NCI-H146 (cell line): ENCODE data around the gene PSMB10.
"Not testable (repeated sequence)": the region's sequence is repeated elsewhere in the genome, so short reads cannot be mapped to it uniquely, and the experiment has no call there.

ENCODE experiments used
- DNase-seq: peaks from one replicate; lab custom pipeline; 2025; lab: John Stamatoyannopoulos, UW

Gene PSMB10

DNA sequence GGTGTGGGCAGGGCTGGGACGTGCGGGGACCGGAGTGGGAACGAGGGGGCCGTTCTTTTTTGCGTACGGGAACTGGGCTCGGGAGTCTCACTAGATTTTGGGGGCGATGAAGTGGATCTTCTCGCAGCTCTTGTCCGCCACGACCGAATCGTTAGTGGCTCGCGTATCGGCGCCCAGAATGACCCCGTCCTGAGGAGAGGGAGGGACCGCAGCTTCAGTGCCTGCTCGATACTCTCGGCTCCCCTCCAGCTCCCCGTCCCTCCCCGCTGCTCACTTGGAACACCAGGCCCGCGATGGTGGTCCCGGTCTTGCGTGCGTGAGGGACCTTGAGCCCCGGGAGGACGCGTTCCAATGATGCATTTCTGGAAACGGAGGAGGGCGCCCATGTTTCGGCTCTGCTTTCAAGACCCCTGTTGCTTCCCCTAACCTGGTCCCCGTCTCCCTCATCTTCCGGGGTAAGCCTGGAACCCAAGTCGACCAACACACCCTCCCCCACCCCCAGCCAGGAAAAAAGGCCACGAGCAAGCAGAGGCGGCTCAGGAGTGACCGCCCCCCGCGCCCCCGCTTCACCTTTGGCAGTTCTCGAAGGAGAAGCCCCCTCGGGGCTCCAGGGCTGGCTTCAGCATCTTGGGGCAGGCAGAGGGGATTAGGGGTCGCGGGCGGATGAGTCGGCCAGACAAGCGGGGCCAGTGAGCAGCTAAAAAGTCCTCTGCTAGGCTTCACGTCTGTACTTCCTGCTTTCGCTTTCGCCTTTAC, at the start of gene PSMB10:
Gene PSMB10 (minus strand): TSS at position 727 of the 756 bp plus-strand sequence. CDS start 101 bp downstream, at position 626.
- DNase-seq: peak; percentile 26

DNA sequence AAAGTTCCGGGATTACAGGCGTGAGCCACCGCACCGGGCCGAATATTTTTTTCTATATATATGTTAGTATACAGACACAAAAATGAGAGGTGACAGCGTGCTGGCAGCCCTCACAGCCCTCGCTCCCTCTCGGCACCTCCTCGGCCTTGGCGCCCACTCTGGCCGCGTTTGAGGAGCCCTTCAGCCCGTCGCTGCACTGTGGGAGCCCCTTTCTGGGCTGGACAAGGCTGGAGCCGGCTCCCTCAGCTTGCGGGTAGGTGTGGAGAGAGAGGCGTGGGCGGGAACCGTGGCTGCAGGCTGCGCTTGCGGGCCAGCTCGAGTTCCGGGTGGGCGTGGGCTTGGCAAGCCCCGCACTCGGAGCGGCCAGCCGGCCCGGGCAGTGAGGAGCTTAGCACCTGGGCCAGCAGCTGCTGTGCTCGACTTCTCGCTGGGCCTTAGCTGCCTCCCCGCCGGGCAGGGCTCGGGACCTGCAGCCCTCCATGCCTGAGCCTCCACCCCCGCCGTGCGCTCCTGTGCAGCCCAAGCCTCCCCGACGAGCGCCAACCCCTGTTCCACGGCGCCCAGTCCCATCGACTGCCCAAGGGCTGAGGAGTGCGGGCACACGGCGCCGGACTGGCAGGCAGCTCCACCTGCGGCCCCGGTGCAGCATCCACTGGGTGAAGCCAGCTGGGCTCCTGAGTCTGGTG, 45.5 kb upstream of the PSMB10 start:
- peak; percentile 26 for DNase-seq

DNA sequence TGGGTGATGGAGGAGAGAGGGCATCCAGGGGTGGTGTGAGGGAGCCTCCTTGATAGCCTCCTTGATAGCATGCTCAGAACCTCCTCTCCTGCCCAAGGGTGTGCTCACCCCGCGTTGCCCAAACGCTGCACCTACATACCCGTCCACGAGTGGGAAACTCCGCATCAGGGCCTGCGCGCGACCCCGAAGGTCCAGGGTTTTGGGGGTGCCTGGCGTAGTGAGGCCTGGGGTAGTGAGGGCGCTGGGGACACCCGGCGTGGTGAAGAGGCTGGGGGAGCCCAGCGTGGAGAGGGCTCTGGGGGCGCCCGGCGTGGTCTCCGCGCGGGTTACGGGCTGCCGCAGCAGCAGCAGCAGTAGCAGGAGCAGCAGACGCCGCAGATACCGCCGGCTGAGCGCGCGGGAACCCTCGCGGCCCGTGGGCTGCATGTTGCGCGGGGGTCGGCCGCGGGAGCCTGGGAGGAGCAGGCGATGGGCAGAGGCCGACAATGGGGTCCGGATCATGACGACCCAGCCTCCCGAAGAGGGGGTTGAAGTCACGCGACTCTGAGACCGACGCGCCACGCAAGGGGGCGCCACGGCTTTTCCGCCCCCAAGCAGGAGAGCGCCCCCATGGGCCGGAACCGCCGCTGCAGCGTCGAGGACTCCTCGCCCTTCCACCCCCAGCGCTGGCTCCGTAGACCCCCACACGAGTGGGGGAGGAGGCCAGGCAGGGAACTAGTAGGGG, 43.5 kb upstream of the PSMB10 start, which contains the start of gene DPEP3:
Gene DPEP3 (minus strand): TSS at position 545 of the 724 bp plus-strand sequence. CDS start 119 bp downstream, at position 426.
- DNase-seq: no peak

DNA sequence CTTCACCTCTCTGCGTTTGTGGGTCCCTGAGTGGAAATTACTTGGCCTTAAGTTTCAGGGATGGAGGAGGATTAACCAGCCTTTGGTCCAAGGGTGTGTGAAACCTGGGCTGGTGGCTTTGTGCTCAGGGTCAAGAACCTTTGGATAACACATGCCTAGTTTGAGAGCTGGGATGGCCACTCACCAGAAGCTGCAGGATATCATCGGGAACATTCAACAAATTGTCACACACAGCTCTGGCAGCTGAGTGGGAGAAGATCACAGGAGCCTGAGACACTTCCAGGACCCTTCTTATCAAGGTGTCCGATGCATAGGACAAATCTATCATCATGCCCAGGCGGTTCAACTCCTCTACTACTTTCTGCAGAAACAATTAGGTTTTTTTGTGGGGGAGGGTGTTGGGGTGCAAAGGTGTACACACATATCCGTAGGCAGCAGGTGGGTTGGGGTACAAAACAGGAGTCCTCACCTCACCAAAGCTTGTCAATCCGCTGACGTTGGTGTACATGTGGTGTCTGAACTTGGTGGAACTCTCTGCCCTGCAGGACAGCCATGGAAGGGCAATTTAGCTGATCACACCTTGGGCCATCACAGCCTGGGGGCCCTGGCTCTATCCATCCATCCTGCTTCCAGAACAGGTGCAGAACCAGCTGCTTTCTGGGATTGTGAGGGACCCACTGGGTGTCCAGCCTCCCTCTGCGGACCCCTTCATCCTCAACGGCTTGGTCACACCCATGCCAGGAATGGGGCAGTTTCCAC, 41.0 kb upstream of the PSMB10 start:
- DNase-seq: no peak

DNA sequence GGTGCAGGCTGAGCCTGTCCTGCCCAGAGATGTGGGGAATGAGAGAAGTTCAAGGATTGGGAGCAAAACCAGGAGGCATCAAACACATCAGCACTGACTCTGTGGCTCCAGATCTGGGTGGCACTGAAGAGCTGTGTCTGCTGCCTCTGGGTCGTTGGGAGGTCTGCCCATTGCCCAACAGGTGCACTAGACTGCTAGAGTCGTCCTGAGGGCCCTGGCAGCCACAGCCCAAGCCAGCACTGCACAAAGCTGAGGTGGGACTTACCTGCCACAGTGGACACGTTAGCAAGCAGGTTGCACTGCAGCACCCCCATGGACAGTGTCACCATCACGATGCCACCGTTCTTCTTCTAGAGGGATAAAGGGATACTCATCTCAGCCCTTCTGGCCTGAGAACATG, 40.4 kb upstream of the PSMB10 start:
- no peak for DNase-seq

DNA sequence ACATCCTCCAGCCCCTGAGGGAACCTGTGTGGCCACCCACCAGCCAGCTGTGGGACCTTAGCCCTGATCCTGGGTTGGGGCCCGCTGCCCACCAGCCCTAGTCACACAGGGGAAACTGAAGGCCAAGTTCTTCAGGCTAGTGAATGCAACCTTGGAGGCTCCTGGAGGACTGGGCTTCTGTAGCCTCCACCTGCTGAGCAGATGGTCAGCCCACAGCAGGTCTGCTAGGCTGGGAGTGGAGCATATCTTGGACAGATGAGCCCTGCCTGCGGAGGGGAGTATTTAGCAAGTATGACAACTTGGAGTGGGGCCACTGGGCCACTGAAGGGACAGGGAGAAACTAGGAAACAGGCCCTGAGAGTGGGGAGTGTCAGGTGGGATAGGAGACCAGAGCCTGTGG, 39.6 kb upstream of the PSMB10 start:
- DNase-seq: no peak

DNA sequence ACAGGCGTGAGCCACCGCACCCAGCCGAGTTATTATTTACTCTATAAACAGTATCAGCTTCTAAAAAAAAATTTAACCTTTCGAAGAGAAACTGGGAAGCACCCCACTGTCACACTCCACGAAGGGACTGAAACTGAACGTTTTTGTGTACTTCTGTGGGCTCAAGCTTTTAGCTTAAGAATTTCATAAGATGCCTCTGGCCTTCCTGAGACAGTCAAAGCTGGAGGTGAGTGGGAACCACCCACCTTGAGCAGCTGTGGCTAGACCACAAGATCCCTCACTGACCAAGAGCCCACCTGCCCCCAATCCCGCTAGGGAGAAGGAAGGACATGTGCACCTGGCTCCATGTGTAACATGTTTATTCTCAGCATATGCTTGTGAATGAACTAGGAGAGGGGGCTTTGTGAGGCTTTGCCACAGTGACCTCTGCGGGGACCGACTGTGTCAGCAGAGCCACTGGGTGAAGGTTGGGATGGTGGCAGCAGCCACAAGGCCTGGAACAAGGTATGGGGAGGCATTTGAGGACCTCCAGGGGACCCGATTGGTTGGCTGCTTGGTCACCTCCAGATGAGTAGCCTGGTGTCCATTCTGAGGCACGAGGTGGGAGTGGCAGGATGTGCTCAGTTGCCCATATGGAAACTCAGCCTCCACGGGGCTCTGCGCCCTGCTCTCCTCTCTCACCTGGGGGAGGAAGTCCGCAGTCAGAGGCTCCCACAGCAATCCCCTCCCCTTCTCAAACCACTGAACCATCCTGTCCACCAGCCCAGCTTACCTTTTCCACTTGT, 38.9 kb upstream of the PSMB10 start:
- DNase-seq: no peak

DNA sequence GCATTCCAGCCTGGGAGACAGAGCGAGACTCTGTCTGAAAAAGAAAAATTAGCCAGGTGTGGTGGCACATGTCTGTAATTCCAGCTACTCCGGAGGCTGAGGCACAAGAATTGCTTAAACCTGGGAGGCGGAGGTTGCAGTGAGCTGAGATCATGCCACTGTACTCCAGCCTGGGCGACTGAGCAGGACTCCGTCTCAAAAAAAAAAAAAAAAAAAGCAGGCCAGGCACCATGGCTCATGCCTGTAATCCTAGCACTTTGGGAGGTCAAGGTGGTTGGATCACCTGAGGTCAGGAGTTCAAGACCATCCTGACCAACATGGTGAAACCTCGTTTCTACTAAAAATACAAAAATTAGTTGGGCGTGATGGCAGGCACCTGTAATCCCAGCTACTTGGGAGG, 35.6 kb upstream of the PSMB10 start:
- DNase-seq: not testable (repeated sequence)

DNA sequence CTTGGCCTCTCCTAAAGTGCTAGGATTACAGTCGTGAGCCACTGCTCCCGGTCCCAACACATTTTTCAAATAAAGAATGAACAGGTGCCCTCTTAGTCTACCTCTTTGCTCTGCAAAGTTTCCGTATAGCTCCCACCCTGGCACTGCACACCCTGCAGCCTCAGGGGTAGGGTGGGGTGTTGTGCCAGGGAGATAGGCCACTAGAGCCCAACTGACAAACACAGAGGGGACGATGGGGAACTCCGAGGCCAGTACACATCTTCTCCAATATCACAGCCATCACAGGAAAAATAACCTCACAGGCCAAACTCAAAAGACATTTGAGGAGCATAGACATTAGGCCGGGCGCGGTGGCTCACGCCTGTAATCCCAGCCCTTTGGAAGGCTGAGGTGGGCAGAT, 34.5 kb upstream of the PSMB10 start:
- DNase-seq: no peak

DNA sequence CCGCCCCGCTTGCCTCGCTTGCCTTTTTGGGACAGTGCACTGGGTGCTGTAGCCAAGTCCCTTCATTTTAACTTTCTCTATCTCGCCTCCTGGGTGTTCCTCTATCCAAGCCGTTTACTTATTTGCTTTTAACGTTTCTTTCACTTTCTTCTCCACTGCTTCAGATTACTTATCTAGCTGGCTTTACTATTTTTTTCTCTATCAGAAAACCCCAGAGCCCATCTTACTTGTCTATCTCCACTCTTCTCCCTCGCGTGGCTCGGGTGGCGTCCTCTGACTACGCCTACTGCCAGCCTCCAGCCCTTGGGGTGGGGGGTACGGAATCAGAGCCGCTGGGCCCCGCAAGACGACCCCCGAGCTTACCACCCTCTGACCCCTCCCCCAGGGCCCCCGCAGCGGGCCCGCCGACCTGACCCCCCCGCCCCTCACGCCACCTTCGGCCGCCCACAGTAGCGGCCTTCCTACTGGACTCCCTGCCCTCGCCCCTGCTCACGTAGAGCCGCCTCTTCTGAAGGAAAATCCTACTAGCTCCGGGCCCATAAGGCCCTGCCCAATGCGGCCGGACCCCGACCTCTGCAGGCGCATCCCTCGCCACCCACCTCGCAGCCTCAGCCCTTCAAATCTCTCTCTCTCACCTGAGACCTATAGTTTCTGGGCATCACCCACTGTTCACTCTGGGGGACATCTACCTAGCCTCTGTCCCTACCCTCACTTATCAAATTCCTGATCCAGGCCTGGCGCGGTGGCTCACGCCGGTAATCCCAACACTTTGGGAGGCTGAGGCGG, 32.8 kb upstream of the PSMB10 start:
- no peak for DNase-seq

DNA sequence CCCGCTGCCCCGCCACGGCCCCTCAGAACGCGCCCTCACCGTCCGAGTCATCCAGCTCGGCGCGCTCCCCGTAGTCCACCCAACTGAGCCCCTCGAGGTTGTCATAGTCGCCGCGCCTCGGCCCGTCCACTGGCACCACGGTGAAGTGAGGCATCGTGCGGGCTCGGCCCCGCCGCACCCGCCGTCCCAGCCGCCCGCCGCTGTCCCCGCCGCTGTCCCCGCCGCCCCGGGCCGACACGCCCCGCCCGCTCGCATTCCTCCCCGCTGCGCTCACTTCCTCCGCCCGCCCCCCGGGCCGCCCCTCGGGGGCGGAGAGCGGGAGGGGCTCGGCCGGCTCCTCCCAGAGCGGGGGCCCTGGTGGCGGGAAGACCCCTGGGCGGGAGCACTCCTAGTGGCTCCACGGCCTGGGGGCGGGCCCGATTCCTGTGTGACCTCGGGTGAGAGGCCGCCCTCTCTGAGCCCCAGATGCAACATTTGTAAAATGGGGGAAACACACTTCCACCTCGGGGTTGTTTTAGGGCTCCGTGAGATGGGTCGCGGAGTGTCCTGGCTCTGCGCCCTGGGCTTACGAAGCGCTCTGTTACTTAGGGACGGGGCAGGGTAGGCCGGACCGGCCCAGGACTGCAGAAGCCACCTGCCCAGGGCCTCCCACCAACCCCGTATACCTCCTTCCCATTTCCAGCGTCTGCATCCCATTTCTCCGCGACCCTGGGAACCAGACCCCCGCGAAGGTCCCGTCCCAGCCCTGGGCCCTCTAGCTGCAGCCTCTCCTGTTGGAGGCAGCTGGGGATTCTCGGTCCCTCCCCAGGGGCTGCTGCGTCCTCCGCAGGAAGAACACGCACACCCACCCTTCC, 32.0 kb upstream of the PSMB10 start, which contains the start of gene SLC12A4:
Gene SLC12A4 (minus strand): TSS at position 238 of the 854 bp plus-strand sequence. CDS start 84 bp downstream, at position 154.
- DNase-seq: peak; percentile 50

DNA sequence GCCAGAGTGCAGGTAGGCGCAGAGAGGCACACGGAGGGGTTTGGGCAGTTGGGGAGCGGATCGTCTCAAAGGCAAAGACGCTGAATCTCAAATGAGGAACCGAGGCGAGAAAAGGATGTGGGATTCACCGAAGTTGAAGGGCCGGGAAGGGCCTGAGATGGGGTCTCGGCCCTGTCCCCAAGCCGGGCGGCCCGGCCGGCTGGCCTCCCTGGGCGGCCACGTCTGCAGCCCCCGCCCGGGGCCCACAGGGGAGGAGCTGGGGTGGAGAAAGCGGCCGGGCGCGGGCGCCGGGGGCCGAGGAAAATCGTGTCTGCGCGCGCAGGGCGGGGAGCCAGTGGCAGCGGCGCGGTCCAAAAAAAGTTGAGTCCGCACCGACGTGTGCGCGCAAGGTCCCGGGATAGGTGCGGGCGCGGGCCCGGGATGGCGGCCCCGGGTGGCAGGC, 31.3 kb upstream of the PSMB10 start:
- no peak for DNase-seq

DNA sequence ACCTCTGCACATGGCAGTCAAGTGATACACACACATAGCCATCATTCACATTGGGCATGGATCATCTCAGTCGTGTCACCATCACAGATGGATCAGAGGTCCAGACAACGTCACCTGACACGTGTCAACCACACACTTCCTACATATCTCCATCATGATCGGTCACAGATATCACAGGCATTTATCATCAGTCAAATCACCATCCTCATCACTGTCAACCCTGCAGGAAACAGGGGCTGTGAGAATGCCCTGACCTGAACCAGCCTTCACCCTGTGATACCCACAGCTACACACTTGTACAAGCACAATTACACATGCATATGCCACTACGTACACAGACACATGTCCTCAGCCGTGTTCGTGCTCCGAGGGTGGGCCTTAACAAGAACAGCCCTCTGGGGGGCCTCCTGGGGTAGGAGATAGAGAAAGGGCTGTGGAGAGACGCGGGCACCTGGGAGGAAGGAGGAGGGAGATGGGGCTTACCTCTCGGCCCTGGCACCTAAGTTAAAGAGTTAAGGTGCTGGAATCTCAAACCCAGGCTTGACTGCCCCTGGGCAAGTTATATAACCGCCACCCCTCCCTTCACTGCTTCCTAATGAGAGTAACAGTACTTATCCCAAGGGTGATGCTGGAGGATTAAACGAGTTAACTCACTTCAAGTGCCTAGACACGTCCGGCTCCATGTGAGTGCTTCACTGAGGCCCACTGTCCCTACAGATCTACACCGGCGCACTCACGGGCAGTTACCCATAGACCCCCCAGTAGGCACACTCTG, 30.7 kb upstream of the PSMB10 start:
- DNase-seq: no peak

DNA sequence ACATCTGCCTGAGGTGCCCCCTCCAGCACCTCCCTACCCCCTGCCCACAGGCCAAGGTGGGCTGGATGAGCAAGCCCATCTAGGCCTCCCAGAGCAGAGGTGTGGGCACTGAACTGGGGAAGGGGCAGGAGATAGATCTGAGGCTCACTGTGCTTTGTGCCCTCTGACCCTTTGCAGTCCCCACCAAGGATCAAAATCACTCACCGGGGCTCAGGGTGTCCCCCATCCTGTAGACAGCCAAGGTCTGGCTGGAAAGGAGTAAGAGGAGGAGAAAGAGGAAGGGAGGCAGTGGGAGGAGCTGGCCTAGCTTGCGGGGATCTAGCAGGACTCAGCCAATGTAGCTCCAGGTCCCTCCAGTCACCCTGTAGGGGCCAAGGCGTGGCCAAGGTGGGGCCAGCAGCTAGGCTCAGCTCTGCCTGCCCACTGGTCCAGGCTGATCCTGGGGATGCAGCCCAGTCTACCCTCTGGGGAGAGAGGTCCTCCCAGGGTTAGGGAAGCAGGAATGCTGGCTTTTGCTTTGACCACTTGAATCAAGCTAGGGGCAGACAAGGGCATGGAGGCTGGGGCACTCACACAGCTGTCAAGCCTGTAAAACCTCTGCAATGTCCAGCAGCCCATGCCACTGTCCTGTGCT, 30.0 kb upstream of the PSMB10 start:
- no peak for DNase-seq

DNA sequence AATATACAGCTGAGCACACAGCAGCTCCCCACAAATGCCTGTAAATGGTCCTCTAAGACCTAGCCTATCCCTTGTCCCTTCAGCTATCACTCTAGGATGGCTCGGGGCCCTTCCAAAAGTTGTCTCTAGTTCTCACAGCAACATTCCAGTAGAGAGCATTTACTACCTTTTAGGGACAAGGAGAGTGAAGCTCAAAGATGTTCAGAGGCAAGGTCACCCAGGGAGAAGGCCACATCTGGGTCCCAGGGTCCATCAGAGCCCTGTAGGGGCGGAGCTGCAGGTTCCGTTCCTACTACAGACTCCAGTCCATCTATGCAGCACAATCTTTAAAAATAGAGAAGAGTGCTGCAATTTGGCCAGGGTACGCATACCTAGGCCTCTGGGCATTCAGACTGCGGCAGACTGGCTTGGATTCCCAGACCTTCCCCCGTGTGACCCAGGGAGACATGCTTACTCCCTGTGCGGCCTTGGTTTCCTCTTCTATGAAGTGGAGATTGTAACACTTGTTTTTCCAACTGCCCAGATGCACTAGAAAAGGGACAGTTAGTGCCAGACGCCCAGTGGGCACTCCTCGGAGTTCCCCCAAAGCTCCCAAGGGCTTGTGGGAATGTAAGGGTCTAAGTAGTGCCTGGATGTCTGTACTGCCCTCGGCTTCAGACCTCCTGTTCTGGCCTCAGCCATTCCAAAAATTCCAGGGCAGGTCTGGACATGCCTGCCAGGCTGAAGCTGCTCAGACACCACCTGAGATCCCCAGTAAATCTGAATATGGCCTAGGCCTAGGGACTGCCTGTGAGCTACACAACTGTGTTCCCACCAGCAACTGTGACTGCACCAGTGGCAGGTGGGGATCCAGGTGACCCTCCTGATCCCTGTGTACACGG, 29.3 kb upstream of the PSMB10 start:
- DNase-seq: no peak

DNA sequence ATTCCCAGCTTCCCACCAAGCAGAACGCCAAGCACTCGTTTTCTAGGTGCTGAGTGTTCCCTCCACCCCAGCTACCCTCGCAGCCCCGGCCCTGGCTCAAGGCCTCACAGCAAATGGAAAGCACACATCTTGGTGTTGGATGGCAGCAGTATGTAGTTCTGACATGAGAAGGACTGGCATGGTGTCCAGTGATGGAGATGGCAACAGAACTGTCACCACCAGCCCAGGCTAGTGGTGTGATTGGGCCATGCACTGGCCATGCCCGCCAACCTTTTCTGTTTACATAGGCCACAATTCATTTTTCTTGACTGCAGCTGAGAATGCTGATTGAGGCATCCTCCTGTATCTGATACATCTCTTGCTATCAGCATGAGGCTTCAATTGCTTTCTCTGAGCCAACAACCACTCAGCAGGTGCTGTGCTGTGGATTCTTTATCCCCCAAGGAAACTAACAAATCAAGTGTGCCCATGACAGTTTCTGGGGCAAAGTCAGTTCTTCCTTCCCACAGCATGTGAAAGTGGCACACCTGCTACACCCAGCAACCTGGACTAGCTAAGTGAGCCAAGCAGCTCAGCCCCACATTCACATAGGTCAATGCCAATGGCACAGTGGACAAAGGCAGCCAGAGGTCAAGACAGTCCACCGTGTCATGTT, 28.0 kb upstream of the PSMB10 start:
- DNase-seq: peak; percentile 43
